Activated T-helper 17 cell treated with anti-CD3 and anti-CD28 coated beads, Interleukin-2, amount 50 U/mL, for 72 hours (primary cell): ENCODE results near the gene SLC25A38. TPM values are rescaled to one million over a fixed set of nuclear protein-coding genes. Genes with fewer than 3 reads are reported as not detected.
A peak's percentile ranks its signal among the peaks of the same experiment; 100 is the strongest.

Experiments
- ATAC-seq: fragments of 150-1000 bp; cut with Tn5 transposase; replicated peaks from 2 replicates; pipeline ENCODE4 v1.10.0; 2021; ENCODE audit warnings: mild to moderate bottlenecking, moderate library complexity
- H3K27ac Mint-ChIP-seq: one replicate; pipeline ENCODE4 v1.8.0; 2022; ENCODE audit warnings: mixed read lengths
- H3K27me3 Mint-ChIP-seq: one replicate; pipeline ENCODE4 v1.8.0; 2022; ENCODE audit warnings: mixed read lengths
- H3K36me3 Mint-ChIP-seq: one replicate; pipeline ENCODE4 v1.8.0; 2022; ENCODE audit warnings: low read depth, mild to moderate bottlenecking, mixed read lengths
- H3K4me1 Mint-ChIP-seq: one replicate; pipeline ENCODE4 v1.8.0; 2022; ENCODE audit warnings: mixed read lengths
- H3K4me3 Mint-ChIP-seq: one replicate; pipeline ENCODE4 v1.8.0; 2022; ENCODE audit warnings: mild to moderate bottlenecking, mixed read lengths
- H3K9me3 Mint-ChIP-seq: one replicate; pipeline ENCODE4 v1.8.0; 2022; ENCODE audit warnings: mixed read lengths
- total RNA-seq, 2 donors: library from RNA; stranded (reverse); gene quantifications; one replicate each; pipeline ENCODE4 v1.2.3, GENCODE V29; 2022

Gene SLC25A38
- total RNA-seq, 2 donors from 2014 or later: 21.3 to 38.2 TPM

DNA sequence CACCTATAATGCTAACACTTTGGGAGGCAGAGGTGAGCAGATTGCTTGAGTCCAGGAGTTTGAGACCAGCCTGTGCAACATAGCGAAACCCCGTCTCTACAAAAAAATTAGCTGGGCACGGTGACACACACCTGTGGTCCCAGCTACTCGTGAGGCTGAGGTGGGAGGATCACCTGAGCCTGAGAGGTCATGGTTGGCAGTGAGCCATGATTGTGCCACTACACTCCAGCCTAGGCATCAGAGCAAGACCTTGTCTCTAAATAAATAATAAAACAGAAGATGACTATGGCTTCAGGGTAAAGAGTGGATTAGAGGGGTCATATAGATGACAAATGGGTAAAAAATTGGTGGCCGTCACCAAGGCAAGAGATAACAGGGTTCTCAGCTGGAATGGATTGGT lies 3.1 kb downstream of the SLC25A38 start:
- Mint-ChIP-seq H3K27me3 (no peaks in the 10 kb centered on the region), H3K36me3 (peaks cover 36% of the 10 kb centered on the region), H3K9me3 (no peaks in the 10 kb centered on the region), H3K4me1 (peaks cover 43% of the 10 kb centered on the region), H3K27ac (peak overlapping the region; percentile 18), H3K4me3 (peak overlapping the region; percentile 57)
- no peak for ATAC-seq

GRCh38 chr3:39387411-39387975 lies 4.3 kb downstream of the SLC25A38 start:
- H3K9me3 Mint-ChIP-seq: no peaks in the 10 kb centered on the region
- H3K36me3 Mint-ChIP-seq: peaks cover 47% of the 10 kb centered on the region
- H3K27me3 Mint-ChIP-seq: no peaks in the 10 kb centered on the region
- peak overlapping the region; percentile 57 for H3K4me3 Mint-ChIP-seq
- peak overlapping the region; percentile 18 for H3K27ac Mint-ChIP-seq
- peaks cover 43% of the 10 kb centered on the region for H3K4me1 Mint-ChIP-seq
- no peak for ATAC-seq

DNA sequence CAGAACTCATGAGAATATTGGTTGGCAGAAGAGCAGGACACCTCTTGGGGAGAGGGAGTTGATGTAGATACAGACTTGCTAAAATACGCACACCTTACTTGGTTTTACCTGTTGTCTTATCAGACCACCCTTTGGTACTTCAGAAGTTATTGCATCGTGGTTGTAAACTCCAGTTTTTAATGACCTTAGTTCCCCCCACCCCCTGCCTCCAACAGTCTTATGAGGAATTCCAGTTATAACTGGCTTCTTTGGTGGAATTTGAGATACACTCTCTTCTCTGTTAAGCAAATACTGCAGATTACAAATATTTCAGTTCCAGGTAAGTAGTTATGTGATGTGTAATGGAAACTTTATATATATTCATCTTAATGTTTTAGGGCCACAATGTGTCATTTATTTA lies 5.0 kb downstream of the SLC25A38 start:
- Mint-ChIP-seq H3K36me3 (peaks cover 53% of the 10 kb centered on the region), H3K27ac (peak overlapping the region; percentile 18)

GRCh38 chr3:39388741-39389248 lies 5.6 kb downstream of the SLC25A38 start:
- peaks cover 53% of the 10 kb centered on the region for H3K36me3 Mint-ChIP-seq
- peak overlapping the region; percentile 57 for H3K4me3 Mint-ChIP-seq
- H3K9me3 Mint-ChIP-seq: no peaks in the 10 kb centered on the region
- H3K4me1 Mint-ChIP-seq: peaks cover 43% of the 10 kb centered on the region
- H3K27me3 Mint-ChIP-seq: no peaks in the 10 kb centered on the region
- no peak for ATAC-seq
- H3K27ac Mint-ChIP-seq: peak overlapping the region; percentile 18

More for the DNA sequence above, 5.0 kb downstream of the SLC25A38 start:
- no peaks in the 10 kb centered on the region for H3K9me3 Mint-ChIP-seq
- no peak for ATAC-seq
- H3K4me3 Mint-ChIP-seq: peak overlapping the region; percentile 57
- peaks cover 43% of the 10 kb centered on the region for H3K4me1 Mint-ChIP-seq
- no peaks in the 10 kb centered on the region for H3K27me3 Mint-ChIP-seq

- Mint-ChIP-seq H3K27ac (no peak overlapping the region), H3K4me3 (no peak overlapping the region), H3K4me1 (peaks cover 40% of the 10 kb centered on the region), H3K36me3 (peaks cover 67% of the 10 kb centered on the region), H3K9me3 (no peaks in the 10 kb centered on the region), H3K27me3 (no peaks in the 10 kb centered on the region)
- no peak for ATAC-seq
These were observed 7.0 kb downstream of the SLC25A38 start for GRCh38 chr3:39390181-39390580.

GRCh38 chr3:39396690-39397089 lies 13.5 kb downstream of the SLC25A38 start:
- H3K4me3 Mint-ChIP-seq: no peak overlapping the region
- no peaks in the 10 kb centered on the region for H3K27me3 Mint-ChIP-seq
- H3K9me3 Mint-ChIP-seq: no peaks in the 10 kb centered on the region
- ATAC-seq: no peak
- peaks cover 95% of the 10 kb centered on the region for H3K36me3 Mint-ChIP-seq
- H3K4me1 Mint-ChIP-seq: no peaks in the 10 kb centered on the region
- peak overlapping the region; percentile 54 for H3K27ac Mint-ChIP-seq

- no peak overlapping the region for H3K27ac Mint-ChIP-seq
- no peaks in the 10 kb centered on the region for H3K4me1 Mint-ChIP-seq
- no peak for ATAC-seq
- no peaks in the 10 kb centered on the region for H3K27me3 Mint-ChIP-seq
- H3K36me3 Mint-ChIP-seq: peaks cover 75% of the 10 kb centered on the region
- H3K4me3 Mint-ChIP-seq: no peak overlapping the region
- H3K9me3 Mint-ChIP-seq: no peaks in the 10 kb centered on the region
These were observed 15.5 kb downstream of the SLC25A38 start for GRCh38 chr3:39398700-39399099.

DNA sequence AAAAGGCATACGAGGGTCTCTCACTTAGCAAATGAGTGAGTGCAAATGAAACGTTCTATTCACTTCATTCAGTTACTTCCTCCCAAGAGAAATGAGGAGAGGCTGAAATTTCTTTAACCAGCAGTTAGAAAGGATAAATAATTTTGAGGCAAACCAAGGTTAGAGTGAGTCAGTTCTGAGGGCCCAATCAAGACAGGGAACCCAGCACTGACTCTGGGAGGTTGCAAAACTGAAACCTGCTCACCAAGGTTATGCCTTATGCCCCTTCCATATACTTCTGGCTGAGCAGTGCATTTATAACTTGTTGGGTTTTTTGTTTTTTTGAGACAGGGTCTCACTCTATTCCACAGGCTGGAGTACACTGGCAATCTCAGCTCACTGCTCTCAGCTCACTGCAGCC lies 18.8 kb downstream of the SLC25A38 start:
- no peak overlapping the region for H3K4me3 Mint-ChIP-seq
- peaks cover 50% of the 10 kb centered on the region for H3K36me3 Mint-ChIP-seq
- no peaks in the 10 kb centered on the region for H3K27me3 Mint-ChIP-seq
- no peaks in the 10 kb centered on the region for H3K4me1 Mint-ChIP-seq
- peak; percentile 11 for ATAC-seq
- no peaks in the 10 kb centered on the region for H3K9me3 Mint-ChIP-seq
- H3K27ac Mint-ChIP-seq: no peak overlapping the region

DNA sequence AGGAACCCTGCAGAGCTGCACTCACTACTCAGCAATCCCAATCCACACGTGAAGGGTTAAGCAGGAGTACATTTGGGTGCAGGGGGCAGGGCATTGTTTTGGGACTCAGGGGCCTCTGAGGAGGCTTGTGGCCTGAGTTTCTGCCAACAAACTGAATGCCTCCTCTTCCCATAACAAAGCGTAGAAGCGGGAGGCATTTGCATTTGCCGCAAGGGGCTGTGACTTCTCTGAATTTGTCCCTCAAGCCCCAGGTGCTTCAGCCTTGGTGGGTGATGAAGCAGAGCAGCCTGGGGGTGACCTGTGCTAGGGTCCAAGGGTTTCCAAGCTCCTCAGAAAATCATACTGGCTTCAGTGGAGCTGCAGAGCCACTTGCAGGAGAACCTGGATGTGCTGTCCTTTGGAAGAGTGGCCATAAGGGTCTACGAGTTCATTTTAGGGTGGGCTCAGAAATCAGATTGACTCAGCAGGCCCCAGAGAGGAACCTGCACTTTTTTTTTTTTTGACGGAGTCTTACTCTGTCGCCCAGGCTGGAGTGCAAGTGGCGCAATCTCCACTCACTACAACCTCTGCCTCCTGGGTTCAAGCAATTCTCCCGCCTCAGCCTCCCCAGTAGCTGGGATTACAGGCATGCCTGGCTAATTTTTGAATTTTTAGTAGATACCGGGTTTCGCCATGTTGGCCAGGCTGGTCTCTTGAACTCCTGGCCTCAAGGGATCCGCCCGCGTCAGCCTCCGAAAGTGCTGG lies 21.9 kb downstream of the SLC25A38 start:
- peaks cover 51% of the 10 kb centered on the region for H3K36me3 Mint-ChIP-seq
- H3K27me3 Mint-ChIP-seq: no peaks in the 10 kb centered on the region
- no peaks in the 10 kb centered on the region for H3K9me3 Mint-ChIP-seq
- H3K4me1 Mint-ChIP-seq: peaks cover 7% of the 10 kb centered on the region
- no peak for ATAC-seq
- H3K4me3 Mint-ChIP-seq: peak overlapping the region; percentile 83
- H3K27ac Mint-ChIP-seq: no peak overlapping the region

DNA sequence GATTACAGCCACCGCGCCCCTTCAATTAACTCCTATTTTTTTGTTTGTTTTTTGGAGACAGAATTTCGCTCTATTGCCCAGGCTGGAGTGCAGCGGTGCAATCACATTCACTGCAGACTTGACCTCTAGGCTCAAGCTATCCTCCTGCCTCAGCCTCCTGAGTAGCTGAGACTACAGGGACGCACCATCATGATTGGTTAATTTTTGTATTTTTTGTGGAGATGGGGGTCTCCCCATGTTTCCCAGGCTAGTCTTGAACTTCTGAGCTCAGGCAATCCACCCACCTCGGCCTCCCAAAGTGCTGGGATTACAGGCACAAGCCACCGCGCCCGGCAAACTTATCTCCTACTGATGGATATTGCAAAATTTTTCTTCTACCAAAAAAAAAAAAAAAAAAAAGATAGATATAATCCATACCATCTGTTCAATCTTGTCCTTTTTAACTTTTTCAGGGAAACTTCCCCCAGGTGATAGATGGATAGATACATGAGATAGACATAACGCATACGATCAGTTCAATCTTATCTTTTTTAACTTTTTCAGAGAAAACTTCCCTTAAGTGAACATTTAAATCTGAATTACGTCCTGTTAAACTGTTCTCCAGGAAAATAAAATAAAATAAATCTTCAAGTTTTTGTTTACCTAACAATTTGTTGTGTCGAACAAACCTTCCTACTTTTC lies 22.7 kb downstream of the SLC25A38 start:
- no peak for ATAC-seq
- Mint-ChIP-seq H3K9me3 (no peaks in the 10 kb centered on the region), H3K4me3 (peak overlapping the region; percentile 83), H3K36me3 (peaks cover 51% of the 10 kb centered on the region), H3K27me3 (no peaks in the 10 kb centered on the region), H3K4me1 (peaks cover 7% of the 10 kb centered on the region), H3K27ac (peak overlapping the region; percentile 92)

DNA sequence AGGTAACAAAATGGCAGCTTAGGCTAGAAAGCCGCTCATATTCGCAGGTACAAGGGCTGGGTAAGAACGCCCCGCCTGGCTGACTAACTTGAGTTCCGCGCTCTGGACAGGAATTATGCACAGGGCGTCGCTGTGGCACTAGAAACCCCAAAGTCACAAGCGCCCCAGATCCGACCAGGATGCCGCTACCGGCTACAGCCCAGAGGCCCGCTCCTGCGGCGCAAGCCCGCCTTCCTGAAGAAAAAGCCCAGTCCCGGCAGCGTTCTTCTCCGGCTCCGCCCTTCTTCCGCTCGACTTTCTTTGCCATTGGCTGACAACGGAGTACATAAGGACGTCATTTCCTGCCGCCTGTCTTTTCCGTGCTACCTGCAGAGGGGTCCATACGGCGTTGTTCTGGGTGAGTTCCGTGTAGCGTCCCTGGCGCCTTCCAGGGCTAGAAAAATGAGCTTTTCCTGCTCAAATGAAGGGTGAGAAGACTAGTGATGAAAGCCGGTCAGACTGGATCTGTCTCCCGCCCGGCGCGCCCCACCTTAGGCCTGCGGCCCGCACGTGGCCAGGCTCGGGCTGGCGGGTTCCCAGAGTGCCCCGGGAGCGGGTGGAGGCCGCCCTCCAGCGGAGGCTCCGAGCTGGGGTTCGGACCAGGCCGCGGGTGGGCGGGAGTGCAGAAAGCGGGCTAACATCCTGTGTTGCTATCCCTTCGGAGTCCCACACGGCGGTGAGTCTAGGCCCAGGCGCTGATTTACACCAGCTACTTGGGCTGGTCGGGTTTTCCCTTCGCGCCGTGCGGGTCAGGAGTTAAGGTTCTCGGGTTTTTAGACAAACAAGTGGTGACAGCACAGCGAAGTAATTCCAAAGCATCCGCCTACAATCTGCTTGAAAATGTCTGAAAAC lies 23.4 kb downstream of the SLC25A38 start, which contains the start of gene RPSA:
Gene RPSA, plus strand, starts transcription at position 353 of the 891 bp plus-strand sequence. CDS start 934 bp downstream, outside the sequence.
- ATAC-seq: peak; percentile 94
- Mint-ChIP-seq H3K4me1 (peaks cover 12% of the 10 kb centered on the region), H3K27me3 (no peaks in the 10 kb centered on the region), H3K9me3 (no peaks in the 10 kb centered on the region), H3K27ac (peak within 1 kb of the TSS; percentile 92), H3K36me3 (peaks cover 54% of the 10 kb centered on the region), H3K4me3 (peak within 1 kb of the TSS; percentile 83)

- Mint-ChIP-seq H3K4me3 (peak overlapping the region; percentile 83), H3K27me3 (no peaks in the 10 kb centered on the region), H3K27ac (peak overlapping the region; percentile 92), H3K9me3 (no peaks in the 10 kb centered on the region), H3K36me3 (peaks cover 60% of the 10 kb centered on the region), H3K4me1 (peaks cover 13% of the 10 kb centered on the region)
- no peak for ATAC-seq
These were observed 24.1 kb downstream of the SLC25A38 start for GRCh38 chr3:39407259-39407629.

- Mint-ChIP-seq H3K27ac (peak overlapping the region; percentile 92), H3K27me3 (no peaks in the 10 kb centered on the region), H3K4me1 (peaks cover 16% of the 10 kb centered on the region), H3K9me3 (no peaks in the 10 kb centered on the region), H3K4me3 (peak overlapping the region; percentile 83), H3K36me3 (peaks cover 67% of the 10 kb centered on the region)
- no peak for ATAC-seq
These were observed 24.8 kb downstream of the SLC25A38 start for GRCh38 chr3:39407773-39408492.
